HepG2 (cell line): Measurements from ENCODE around the gene IRF1. TPM values are rescaled to one million over a fixed set of nuclear protein-coding genes. Genes with fewer than 3 reads are reported as not detected.

Experiments
- EHMT2 ChIP-seq: fragments of 200-600 bp; sonication (generic); IDR thresholded peaks from 2 replicates; pipeline ENCODE4 v1.7.0; 2017; ENCODE audit warnings: antibody characterized with exemption, low read depth, low read length, borderline replicate concordance
- MBD4 ChIP-seq: IDR thresholded peaks from 2 replicates; pipeline ENCODE4 v1.6.1; 2012; ENCODE audit warnings: low read length, inconsistent platforms, borderline replicate concordance
- SCMH1 ChIP-seq: sonication (generic); formaldehyde crosslinking; IDR thresholded peaks from 2 replicates; pipeline ENCODE4 v1.9.0; 2021; ENCODE audit warnings: missing genetic modification reagents, mild to moderate bottlenecking, borderline replicate concordance
- TCF7 ChIP-seq: sonication (generic); IDR thresholded peaks from 2 replicates; pipeline ENCODE4 v1.6.1; 2016; ENCODE audit warnings: antibody characterized with exemption, low read depth
- ZNF280B ChIP-seq: sonication (generic); formaldehyde crosslinking; IDR thresholded peaks from 2 replicates; pipeline ENCODE4 v1.5.0; 2020; ENCODE audit warnings: missing genetic modification reagents, mild to moderate bottlenecking, borderline replicate concordance
- ZNF383 ChIP-seq: sonication (generic); formaldehyde crosslinking; IDR thresholded peaks from 2 replicates; pipeline ENCODE4 v1.4.0; 2020; ENCODE audit warnings: missing genetic modification reagents, mild to moderate bottlenecking, borderline replicate concordance
- ZNF546 ChIP-seq: sonication (generic); formaldehyde crosslinking; conservative IDR thresholded peaks from 2 replicates; pipeline ENCODE4 v1.8.1; 2023; ENCODE audit warnings: mild to moderate bottlenecking, missing genetic modification reagents
- ZNF574 ChIP-seq: sonication (generic); formaldehyde crosslinking; IDR thresholded peaks from 2 replicates; pipeline ENCODE4 v1.4.0; 2020; ENCODE audit warnings: missing genetic modification reagents
- ZNF646 ChIP-seq: sonication (generic); formaldehyde crosslinking; IDR thresholded peaks from 2 replicates; pipeline ENCODE4 v1.9.0; 2021; ENCODE audit warnings: mild to moderate bottlenecking, missing genetic modification reagents
- polyA plus RNA-seq, 8 experiments: library from polyadenylated mRNA; depleted of rRNA in 3 of 8; stranded (reverse) in 7 of 8; unstranded in 1 of 8; fragments of >200 nt; fragmentation: Illumina TruSeq in 4 of 8; extraction: Trizol in 4 of 8; gene quantifications; 2 replicates each; pipeline versions ENCODE4 v1.2.1 to v1.2.3, GENCODE V29; 2011 to 2016; ENCODE audit warnings: low read depth in 4 of 8, missing spikeins in 1 of 8, mixed read lengths in 1 of 8; ENCODE audit not compliant: insufficient read depth in 1 of 8
- total RNA-seq, 5 experiments: library from RNA; depleted of rRNA; stranded (reverse); fragments of >200 nt; fragmentation: Illumina TruSeq; extraction: Trizol; gene quantifications; 2 replicates each; pipeline ENCODE4 v1.2.3, GENCODE V29; 2016; ENCODE audit warnings: low read depth in 1 of 5
- TF ChIP-seq, protein P1 (sequence below): sonication (generic); formaldehyde crosslinking; IDR thresholded peaks from 2 replicates; pipeline ENCODE4 v1.4.0; 2020; ENCODE audit warnings: missing genetic modification reagents
- TF ChIP-seq, protein P2 (sequence below): IDR thresholded peaks from 2 replicates; pipeline ENCODE4 v1.6.1; 2016

Gene IRF1
- total and polyA plus RNA-seq, 2 of the 13 experiments (the other 11 are each of a cell fraction or from before 2014, with no cell fraction given) = 4.1 to 8.8 TPM

DNA sequence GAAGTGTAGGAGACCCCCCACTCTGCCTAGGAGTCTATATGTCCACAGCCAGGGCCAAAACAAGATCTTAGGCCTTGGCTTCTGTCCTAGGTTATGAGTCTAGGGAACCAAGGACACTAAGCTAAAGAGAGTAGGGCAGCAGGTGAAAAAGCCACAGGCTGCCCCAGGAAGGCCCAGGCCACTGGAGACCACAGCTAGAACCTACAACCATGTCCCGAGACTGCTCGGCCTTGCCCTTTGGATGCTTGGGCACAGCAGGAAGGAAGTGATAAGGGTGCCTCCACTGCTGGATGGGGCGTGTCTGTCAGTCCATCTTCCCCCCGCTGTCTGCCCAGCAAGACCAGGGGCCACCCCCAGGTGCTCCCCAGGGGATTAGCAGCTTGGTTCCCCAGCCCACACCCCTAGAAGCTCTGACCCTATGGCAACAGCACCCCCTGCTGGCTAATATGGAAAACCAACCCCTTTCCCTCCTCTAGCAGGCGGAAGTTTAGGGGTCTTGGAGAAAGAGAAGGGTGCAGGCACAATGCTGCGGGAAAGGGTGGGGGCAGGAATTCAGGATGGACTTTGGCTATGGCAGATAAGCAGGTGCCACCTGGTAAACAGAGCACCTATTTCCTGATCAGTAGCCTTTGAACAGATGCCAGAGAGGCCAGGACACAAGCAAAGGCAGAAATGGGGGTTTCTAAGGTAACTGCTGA lies 10.5 kb upstream of the IRF1 start (continued):
- no peak for TF ChIP-seq SCMH1
- TF ChIP-seq ZNF574 (CRISPR knock-in tag) = no peak
- TF ChIP-seq, protein P1, sequence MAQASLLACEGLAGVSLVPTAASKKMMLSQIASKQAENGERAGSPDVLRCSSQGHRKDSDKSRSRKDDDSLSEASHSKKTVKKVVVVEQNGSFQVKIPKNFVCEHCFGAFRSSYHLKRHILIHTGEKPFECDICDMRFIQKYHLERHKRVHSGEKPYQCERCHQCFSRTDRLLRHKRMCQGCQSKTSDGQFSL (CRISPR knock-in tag) = no peak
- no peak for TF ChIP-seq MBD4
- TF ChIP-seq ZNF546 (CRISPR knock-in tag) = no peak
- peak; percentile 60; the same call in 1 of the 2 replicates for TF ChIP-seq TCF7
- no peak for TF ChIP-seq EHMT2
- no peak for TF ChIP-seq ZNF383 (CRISPR knock-in tag)
- TF ChIP-seq ZNF280B = no peak
- TF ChIP-seq, protein P2, sequence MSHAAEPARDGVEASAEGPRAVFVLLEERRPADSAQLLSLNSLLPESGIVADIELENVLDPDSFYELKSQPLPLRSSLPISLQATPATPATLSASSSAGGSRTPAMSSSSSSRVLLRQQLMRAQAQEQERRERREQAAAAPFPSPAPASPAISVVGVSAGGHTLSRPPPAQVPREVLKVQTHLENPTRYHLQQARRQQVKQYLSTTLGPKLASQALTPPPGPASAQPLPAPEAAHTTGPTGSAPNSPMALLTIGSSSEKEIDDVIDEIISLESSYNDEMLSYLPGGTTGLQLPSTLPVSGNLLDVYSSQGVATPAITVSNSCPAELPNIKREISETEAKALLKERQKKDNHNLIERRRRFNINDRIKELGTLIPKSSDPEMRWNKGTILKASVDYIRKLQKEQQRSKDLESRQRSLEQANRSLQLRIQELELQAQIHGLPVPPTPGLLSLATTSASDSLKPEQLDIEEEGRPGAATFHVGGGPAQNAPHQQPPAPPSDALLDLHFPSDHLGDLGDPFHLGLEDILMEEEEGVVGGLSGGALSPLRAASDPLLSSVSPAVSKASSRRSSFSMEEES (CRISPR knock-in tag) = peak; percentile 21; the same call in 1 of the 2 replicates
- no peak for TF ChIP-seq ZNF646 (CRISPR knock-in tag)
